Transverse colon (tissue), 4 donors: Measurements from ENCODE around the gene DNAH2. TPM values are rescaled to one million over a fixed set of nuclear protein-coding genes. Genes with fewer than 3 reads are reported as not detected.
"Not testable (repeated sequence)": the region's sequence is repeated elsewhere in the genome, so short reads cannot be mapped to it uniquely, and the experiment has no call there.

Source experiments
- DNase-seq: peaks from one replicate; pipeline ENCODE4 v3.0.0-alpha.2; 2019
- H3K27ac ChIP-seq, 4 donors: fragments of 200-600 bp; sonication (generic); 2 replicates each; pipeline ENCODE4 v1.5.1; 2016 to 2018; ENCODE audit warnings: inconsistent platforms in 4 of 4
- H3K27me3 ChIP-seq: fragments of 200-600 bp; sonication (generic); 2 replicates; pipeline ENCODE4 v1.5.1; 2017; ENCODE audit warnings: inconsistent platforms
- H3K36me3 ChIP-seq, 4 donors: fragments of 200-600 bp; sonication (generic); 2 replicates each; pipeline ENCODE4 v1.5.1; 2017 to 2019; ENCODE audit warnings: inconsistent platforms in 4 of 4
- H3K4me1 ChIP-seq, 4 donors: fragments of 200-600 bp; sonication (generic); 2 replicates each; pipeline ENCODE4 v1.5.1; 2017 to 2020; ENCODE audit warnings: inconsistent platforms in 4 of 4
- H3K4me3 ChIP-seq, 4 donors: fragments of 200-600 bp; sonication (generic); 1 replicate in 1 of 4; 2 replicates in 3 of 4; pipeline versions ENCODE4 v1.5.1 to v1.6.1; 2017 to 2019; ENCODE audit warnings: inconsistent platforms in 4 of 4
- H3K9me3 ChIP-seq, 2 donors: fragments of 200-600 bp; sonication (generic); 2 replicates each; pipeline ENCODE4 v1.5.1; 2017 to 2019; ENCODE audit warnings: inconsistent platforms in 2 of 2
- CTCF ChIP-seq, 5 experiments: fragments of 200-600 bp in 3 of 5; fragments of 450-650 bp in 2 of 5; sonication (generic) in 3 of 5; IDR thresholded peaks; 1 replicate in 2 of 5; 2 replicates in 3 of 5; pipeline ENCODE4 v1.5.1; 2016 to 2017; ENCODE audit warnings: antibody characterized with exemption in 5 of 5, inconsistent platforms in 3 of 5, mild to moderate bottlenecking in 2 of 5, moderate library complexity in 1 of 5
- EP300 ChIP-seq: sonication (generic); formaldehyde crosslinking; IDR thresholded peaks from one replicate; pipeline ENCODE4 v1.6.1; 2017; ENCODE audit warnings: antibody characterized with exemption, low read depth
- POLR2A ChIP-seq: fragments of 450-650 bp; IDR thresholded peaks from one replicate; pipeline ENCODE4 v1.6.1; 2016; ENCODE audit warnings: antibody characterized with exemption, mild to moderate bottlenecking, moderate library complexity
- POLR2AphosphoS5 ChIP-seq, 3 donors: sonication (generic); formaldehyde crosslinking; IDR thresholded peaks; one replicate each; pipeline ENCODE4 v1.6.1; 2016; ENCODE audit warnings: antibody characterized with exemption in 3 of 3
- WGBS, 2 donors: methylation state at CpG; one replicate each; pipeline ENCODE4 v1.1.5; 2018; ENCODE audit warnings: low coverage in 1 of 2; 5-methylcytosine and 5-hydroxymethylcytosine counted together
- in situ Hi-C, 4 donors: fragments of 200-750 bp; cut with MboI; loops; one replicate each; pipeline versions ENCODE4 v1.15.0 to v1.15.1; 2017; ENCODE audit warnings: low sequenced_read_pairs in 3 of 4, low pct_ligation_motif_present in 1 of 4, low pct_unique_long_range_greater_than_20kb in 1 of 4
- intact Hi-C: fragments of 100-400 bp; cut with DNase I; formaldehyde crosslinking; loops from one replicate; pipeline ENCODE4 v1.15.1; 2023; ENCODE audit warnings: low total_unique reads
- total RNA-seq, 4 donors: library from RNA; depleted of rRNA; stranded (reverse); fragments of >200 nt; gene quantifications; one replicate each; pipeline ENCODE4 v1.1.0, GENCODE V29; 2016

DNAH2 gene
- total RNA-seq, 4 donors from 2014 or later: under 0.01 to 0.55 (median 0.18) TPM

DNA sequence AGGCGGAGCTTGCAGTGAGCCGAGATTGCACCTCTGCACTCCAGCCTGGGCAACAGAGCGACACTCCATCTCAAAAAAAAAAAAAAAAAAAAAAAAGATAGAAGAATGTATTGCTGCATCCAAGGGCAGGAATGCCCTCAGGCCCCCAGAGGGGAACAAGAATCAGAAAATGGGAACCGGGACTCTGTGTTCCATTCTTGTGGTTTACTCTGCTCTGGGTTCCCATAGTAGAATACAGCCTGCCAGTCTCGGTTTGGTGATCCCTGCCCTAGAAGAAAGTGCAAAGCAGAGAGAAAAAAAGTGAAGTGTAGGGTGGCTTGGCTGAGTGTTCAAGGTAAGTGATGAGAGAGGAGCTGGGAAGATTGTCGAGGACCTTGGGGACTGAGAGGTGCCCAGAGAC is 89.0 kb downstream of the DNAH2 start:
- H3K36me3 ChIP-seq: no peaks in the 10 kb centered on the region
- H3K4me1 ChIP-seq: peaks cover 0 to 14% (median 4%) of the 10 kb centered on the region in 4 donors
- no peak for DNase-seq
- H3K4me3 ChIP-seq: no peak overlapping the region
- 77 to 87% methylated on average over 5 to 6 of the region's 6 CpGs for WGBS, 2 donors
- H3K27ac ChIP-seq: no peak overlapping the region
- H3K9me3 ChIP-seq: no peaks in the 10 kb centered on the region
- TF ChIP-seq CTCF (IDR thresholded peaks at IDR 0.05) (no peak), POLR2A (no peak), EP300 (no peak), POLR2AphosphoS5 (IDR thresholded peaks at IDR 0.05) (no peak)
- in situ Hi-C loops: no loop called here
- intact Hi-C loops: no loop called here
- peaks cover 6% of the 10 kb centered on the region for H3K27me3 ChIP-seq

DNA sequence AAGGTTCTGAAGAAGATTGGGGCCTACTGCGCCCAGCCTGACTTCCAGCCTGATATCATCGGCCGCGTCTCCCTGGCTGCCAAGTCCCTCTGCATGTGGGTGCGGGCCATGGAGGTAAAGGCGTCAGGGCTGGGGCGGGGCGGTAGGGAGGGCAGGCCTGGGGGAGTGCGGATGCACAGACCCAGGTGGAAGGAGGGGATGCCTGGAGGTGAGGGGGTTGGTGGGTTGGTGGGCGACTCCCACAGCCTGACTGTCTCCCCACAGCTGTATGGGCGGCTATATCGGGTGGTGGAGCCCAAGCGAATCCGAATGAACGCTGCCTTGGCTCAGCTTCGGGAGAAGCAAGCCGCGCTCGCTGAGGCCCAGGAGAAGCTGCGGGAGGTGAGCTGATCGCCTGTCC is 89.7 kb downstream of the DNAH2 start:
- TF ChIP-seq EP300 (no peak), POLR2AphosphoS5 (IDR thresholded peaks at IDR 0.05) (no peak), POLR2A (no peak), CTCF (IDR thresholded peaks at IDR 0.05) (no peak)
- H3K9me3 ChIP-seq: no peaks in the 10 kb centered on the region
- no peak overlapping the region for H3K4me3 ChIP-seq
- DNase-seq: no peak
- H3K27ac ChIP-seq: no peak overlapping the region
- no peaks in the 10 kb centered on the region for H3K36me3 ChIP-seq
- WGBS, 2 donors: 47 to 90% methylated on average over 6 to 21 of the region's 21 CpGs
- peaks cover 0 to 14% (median 4%) of the 10 kb centered on the region in 4 donors for H3K4me1 ChIP-seq
- intact Hi-C loops (no loop called here), in situ Hi-C loops (no loop called here)
- peaks cover 6% of the 10 kb centered on the region for H3K27me3 ChIP-seq

GRCh38 chr17:7809086-7809790 is 91.7 kb downstream of the DNAH2 start:
- Histone ChIP-seq H3K4me1 (peaks cover 0 to 8% (median 4%) of the 10 kb centered on the region in 4 donors), H3K9me3 (no peaks in the 10 kb centered on the region), H3K4me3 (no peak overlapping the region), H3K36me3 (no peaks in the 10 kb centered on the region), H3K27ac (no peak overlapping the region), H3K27me3 (peaks cover 6% of the 10 kb centered on the region)
- no peak for TF ChIP-seq CTCF (IDR thresholded peaks at IDR 0.05)
- TF ChIP-seq EP300: no peak
- no peak for TF ChIP-seq POLR2A
- TF ChIP-seq POLR2AphosphoS5 (IDR thresholded peaks at IDR 0.05): no peak
- intact Hi-C loops: no loop called here
- no peak for DNase-seq
- 68 to 73% methylated on average over 10 to 11 of the region's 11 CpGs for WGBS, 2 donors
- in situ Hi-C loops: no loop called here

DNA sequence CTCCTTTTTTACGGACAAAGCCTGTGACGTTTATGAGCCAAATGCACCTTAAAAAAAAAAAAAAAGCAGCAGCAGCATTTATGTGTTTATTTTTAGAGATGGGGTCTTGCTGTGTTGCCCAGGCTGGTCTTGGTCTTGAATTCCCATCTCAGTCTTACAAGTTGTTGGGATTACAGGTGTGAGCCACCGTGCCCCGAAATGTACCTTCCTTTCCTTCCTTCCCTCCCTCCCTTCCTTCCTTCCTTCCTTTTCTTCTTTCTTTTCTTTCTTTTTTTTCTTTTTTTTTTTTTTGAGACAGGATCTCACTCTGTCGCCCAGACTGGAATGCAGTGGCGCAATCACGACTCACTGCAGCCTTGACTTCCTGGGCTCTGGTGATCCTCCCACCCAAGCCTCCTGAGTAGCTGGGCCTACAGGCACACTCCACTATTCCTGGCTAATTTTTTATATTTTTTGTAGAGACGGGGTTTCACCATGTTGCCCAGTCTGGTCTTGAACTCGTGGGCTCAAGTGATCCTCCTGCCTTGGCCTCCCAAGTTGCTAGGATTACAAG is 92.3 kb downstream of the DNAH2 start:
- DNase-seq, H3K9me3 ChIP-seq, H3K36me3 ChIP-seq, H3K4me3 ChIP-seq, H3K4me1 ChIP-seq, intact Hi-C loops, H3K27me3 ChIP-seq, H3K27ac ChIP-seq: not testable (repeated sequence)
- in situ Hi-C loops: loop anchor here in 1 of 4 donors (10.0 kb wide), 1 partner anchor 65 kb away; no protein-coding TSS in a partner anchor
- 67 to 81% methylated on average over 2 to 9 of the region's 9 CpGs for WGBS, 2 donors
